ENCODE results near the gene FIP1L1.

- no peak for TF ChIP-seq CTCF (IDR thresholded peaks at IDR 0.05)
- no peak for TF ChIP-seq POLR2AphosphoS5 (IDR thresholded peaks at IDR 0.05; ENCODE audit: insufficient read depth in 1 of 2, low read depth in 1 of 2)
These were observed 58.8 kb downstream of the FIP1L1 start for GRCh38 chr4:53436251-53436650.

All from vagina (tissue), 2 donors.